GM12878 (cell line): ENCODE measurements around the gene PHLPP1. TPM values are rescaled to one million over a fixed set of nuclear protein-coding genes. Genes with fewer than 3 reads are reported as not detected.
A peak's percentile ranks its signal among the peaks of the same experiment; 100 is the strongest.

ENCODE experiments used
- ATAC-seq: fragments of 200-7000 bp; cut with Tn5 transposase; 3 replicates; pipeline ENCODE4 v1.9.1; 2020; ENCODE audit warnings: mild to moderate bottlenecking, moderate library complexity
- BruUV-seq: library from RNA; stranded (reverse); fragments of 400-500 nt; replicated peaks from 2 replicates; lab custom pipeline; 2021; lab: Mats Ljungman, UMichigan
- CTCF ChIA-PET: fragments of 300-600 bp; sonication (Branson Sonifier 250); formaldehyde crosslinking; extraction: SDS; loops from one replicate; lab custom pipeline; 2021; ENCODE audit warnings: inconsistent platforms; lab: Yijun Ruan, JAX
- POLR2A ChIA-PET: fragments of 350-600 bp; formaldehyde crosslinking; extraction: SDS; loops from one replicate; lab custom pipeline; 2021; ENCODE audit warnings: inconsistent platforms; lab: Charles Lee
- RAD21 ChIA-PET: fragments of 300-600 bp; sonication (Branson Sonifier 250); formaldehyde crosslinking; loops from one replicate; lab custom pipeline; 2023; ENCODE audit warnings: antibody characterized with exemption; ENCODE audit not compliant: unreplicated experiment; lab: Charles Lee
- SMC1A ChIA-PET: fragments of 300-600 bp; sonication (Branson Sonifier 250); formaldehyde crosslinking; loops from one replicate; lab custom pipeline; 2023; ENCODE audit not compliant: unreplicated experiment, uncharacterized antibody; lab: Charles Lee
- DNase-seq: peaks from one replicate; pipeline ENCODE4 v3.0.0-alpha.2; 2011; ENCODE audit warnings: low read depth, low spot score
- FAIRE-seq: peaks from 3 replicates; lab custom pipeline; 2011; peaks lifted over from hg19 to GRCh38; lab: Jason Lieb, UNC
- H2AFZ ChIP-seq: 2 replicates; pipeline ENCODE4 v1.6.0; 2011; ENCODE audit warnings: low read depth, low read length, control low read depth; ENCODE audit not compliant: control insufficient read depth
- H3K27ac ChIP-seq: 2 replicates; pipeline ENCODE4 v1.5.1; 2011; ENCODE audit warnings: control low read depth; ENCODE audit not compliant: control insufficient read depth, insufficient read depth
- H3K27me3 ChIP-seq, 2 experiments: replicated peaks in 1 of 2; 2 replicates each; pipeline versions ENCODE4 v1.6.0 to v1.6.1; 2011; ENCODE audit warnings: low read length in 1 of 2; ENCODE audit not compliant: control insufficient read depth in 2 of 2, insufficient read depth in 2 of 2
- H3K36me3 ChIP-seq, 2 experiments: 2 replicates each; pipeline ENCODE4 v1.5.1; 2011; ENCODE audit warnings: low read length in 1 of 2; ENCODE audit not compliant: control insufficient read depth in 2 of 2, insufficient read depth in 2 of 2
- H3K4me1 ChIP-seq: 2 replicates; pipeline ENCODE4 v1.6.1; 2011; ENCODE audit warnings: mild to moderate bottlenecking, low read length, moderate library complexity, mixed read lengths; ENCODE audit not compliant: control insufficient read depth, insufficient read depth
- H3K4me2 ChIP-seq: 2 replicates; pipeline ENCODE4 v1.6.0; 2011; ENCODE audit warnings: control low read depth; ENCODE audit not compliant: control insufficient read depth, insufficient read depth
- H3K4me3 ChIP-seq: fragments of 200-600 bp; sonication (generic); 2 replicates; pipeline ENCODE4 v1.5.1; 2016
- H3K79me2 ChIP-seq: 2 replicates; pipeline ENCODE4 v1.6.0; 2011; ENCODE audit warnings: low read length; ENCODE audit not compliant: control insufficient read depth, insufficient read depth
- H3K9ac ChIP-seq: 2 replicates; pipeline ENCODE4 v1.8.0; 2011; ENCODE audit warnings: low read length, control low read depth, mixed read lengths; ENCODE audit not compliant: control insufficient read depth, insufficient read depth
- H3K9me3 ChIP-seq: replicated peaks from 3 replicates; pipeline ENCODE4 v1.5.1; 2011; ENCODE audit warnings: mild to moderate bottlenecking, low read length; ENCODE audit not compliant: control insufficient read depth, insufficient read depth
- H4K20me1 ChIP-seq: 2 replicates; pipeline ENCODE4 v1.6.0; 2011; ENCODE audit not compliant: control insufficient read depth, insufficient read depth
- ATF7 ChIP-seq: fragments of 450-650 bp; IDR thresholded peaks from 2 replicates; pipeline ENCODE4 v1.6.1; 2016; ENCODE audit warnings: low read depth, mild to moderate bottlenecking
- CBX5 ChIP-seq: sonication (generic); IDR thresholded peaks from 2 replicates; pipeline ENCODE4 v1.6.1; 2016; ENCODE audit warnings: low read depth, moderate library complexity, mild to moderate bottlenecking, inconsistent platforms
- CEBPB ChIP-seq, 2 experiments: fragments of 150-350 bp in 1 of 2; IDR thresholded peaks; 2 replicates each; pipeline ENCODE4 v1.6.1; 2012 to 2014; ENCODE audit warnings: low read depth in 2 of 2, low read length in 2 of 2, borderline replicate concordance in 1 of 2, inconsistent platforms in 1 of 2
- MXI1 ChIP-seq: fragments of 150-350 bp; IDR thresholded peaks from 2 replicates; pipeline ENCODE4 v1.6.1; 2011; ENCODE audit warnings: low read depth, mild to moderate bottlenecking, inconsistent platforms, low read length, improper control_type of control experiment
- SUPT20H ChIP-seq: IDR thresholded peaks from 2 replicates; pipeline ENCODE4 v1.6.1; 2011; ENCODE audit warnings: low read depth, mild to moderate bottlenecking, low read length, moderate library complexity, borderline replicate concordance; ENCODE audit not compliant: control insufficient read depth
- ZNF24 ChIP-seq: fragments of 450-650 bp; IDR thresholded peaks from 2 replicates; pipeline ENCODE4 v1.6.1; 2017; ENCODE audit warnings: antibody characterized with exemption, mild to moderate bottlenecking
- ZZZ3 ChIP-seq: IDR thresholded peaks from 2 replicates; pipeline ENCODE4 v1.6.1; 2011; ENCODE audit warnings: low read depth; ENCODE audit not compliant: control insufficient read depth, insufficient read length
- WGBS: methylation state at CpG from one replicate; pipeline ENCODE4 v1.1.6; 2016; ENCODE audit warnings: low lambda C conversion rate; ENCODE audit not compliant: insufficient replicate concordance, insufficient coverage; ENCODE audit errors: missing lambda C conversion rate; 5-methylcytosine and 5-hydroxymethylcytosine counted together
- in situ Hi-C: fragments of 300-500 bp; cut with MboI; formaldehyde crosslinking; loops from 9 replicates; pipeline ENCODE4 v1.14.3; 2018; ENCODE audit warnings: mixed read lengths
- intact Hi-C: fragments of 100-400 bp; cut with micrococcal nuclease; formaldehyde crosslinking; loops from one replicate; pipeline ENCODE4 v1.14.2; 2022; ENCODE audit not compliant: unreplicated experiment
- polyA plus RNA-seq, 11 experiments: library from polyadenylated mRNA; depleted of rRNA in 4 of 11; unstranded in 6 of 11; stranded (reverse) in 5 of 11; fragments of >200 nt; fragmentation: Nextera tagmentation in 4 of 11; fragmentation: Illumina TruSeq in 1 of 11; extraction: Ambion mirVana in 4 of 11; extraction: Trizol in 1 of 11; gene quantifications; 1 replicate in 1 of 11; 2 replicates in 10 of 11; pipeline versions ENCODE4 v1.2.1 to v1.2.3, GENCODE V29; 2011 to 2016; ENCODE audit warnings: inconsistent platforms in 2 of 11, missing spikeins in 2 of 11, low read depth in 1 of 11
- total RNA-seq, 4 experiments: library from RNA; depleted of rRNA in 3 of 4; stranded (reverse); fragments of >200 nt in 3 of 4; fragmentation: Illumina TruSeq in 1 of 4; extraction: Trizol in 1 of 4; gene quantifications; 2 replicates each; pipeline versions ENCODE4 v1.2.1 to v1.2.3, GENCODE V29; 2013 to 2021
- TF ChIP-seq, protein P1 (sequence below): IDR thresholded peaks from 2 replicates; pipeline ENCODE4 v1.6.1; 2012; ENCODE audit warnings: mild to moderate bottlenecking, low read depth, low read length
- TF ChIP-seq, protein P2 (sequence below): IDR thresholded peaks from 2 replicates; pipeline ENCODE4 v1.6.1; 2012; ENCODE audit warnings: low read depth, low read length, improper control_type of control experiment
- TF ChIP-seq, protein P3 (sequence below): IDR thresholded peaks from 2 replicates; pipeline ENCODE4 v1.6.1; 2011; ENCODE audit warnings: low read depth, mild to moderate bottlenecking, low read length, moderate library complexity, borderline replicate concordance; ENCODE audit errors: extremely low read depth

The PHLPP1 gene
- total and polyA plus RNA-seq, 10 of the 15 experiments (the other 5 are each of a cell fraction or from before 2014, with no cell fraction given) = 0.42 to 7.0 (median 1.9) TPM

GRCh38 chr18:62763101-62763521 is 47.8 kb downstream of the PHLPP1 start:
- no TSS peak for BruUV-seq
- no peak for DNase-seq
- Histone ChIP-seq H3K27me3 (no peaks in the 10 kb centered on the region), H3K4me3 (no peak overlapping the region), H3K9me3 (no peaks in the 10 kb centered on the region), H3K4me2 (peak overlapping the region; percentile 51), H3K27ac (no peak overlapping the region), H3K4me1 (peaks cover 4% of the 10 kb centered on the region; the same call in 1 of the 2 replicates), H3K79me2 (no peaks in the 10 kb centered on the region; the same call in 1 of the 2 replicates), H3K9ac (no peak overlapping the region), H3K36me3 (no peaks in the 10 kb centered on the region), H2AFZ (no peak overlapping the region; the same call in 1 of the 2 replicates), H4K20me1 (no peaks in the 10 kb centered on the region)
- peak; percentile 61 for ATAC-seq
- intact Hi-C loops = no loop called here
- FAIRE-seq = peak; percentile 52
- SMC1A ChIA-PET = interaction anchor here (0.7 to 1.2 kb wide), 2 partner anchors 11 to 186 kb away, joined by 3 read pairs; no protein-coding TSS in a partner anchor
- POLR2A ChIA-PET = interaction anchor here (0.8 kb wide), 1 partner anchor 203 kb away, joined by 3 read pairs; no protein-coding TSS in a partner anchor
- in situ Hi-C loops = no loop called here
- TF ChIP-seq, protein P1, sequence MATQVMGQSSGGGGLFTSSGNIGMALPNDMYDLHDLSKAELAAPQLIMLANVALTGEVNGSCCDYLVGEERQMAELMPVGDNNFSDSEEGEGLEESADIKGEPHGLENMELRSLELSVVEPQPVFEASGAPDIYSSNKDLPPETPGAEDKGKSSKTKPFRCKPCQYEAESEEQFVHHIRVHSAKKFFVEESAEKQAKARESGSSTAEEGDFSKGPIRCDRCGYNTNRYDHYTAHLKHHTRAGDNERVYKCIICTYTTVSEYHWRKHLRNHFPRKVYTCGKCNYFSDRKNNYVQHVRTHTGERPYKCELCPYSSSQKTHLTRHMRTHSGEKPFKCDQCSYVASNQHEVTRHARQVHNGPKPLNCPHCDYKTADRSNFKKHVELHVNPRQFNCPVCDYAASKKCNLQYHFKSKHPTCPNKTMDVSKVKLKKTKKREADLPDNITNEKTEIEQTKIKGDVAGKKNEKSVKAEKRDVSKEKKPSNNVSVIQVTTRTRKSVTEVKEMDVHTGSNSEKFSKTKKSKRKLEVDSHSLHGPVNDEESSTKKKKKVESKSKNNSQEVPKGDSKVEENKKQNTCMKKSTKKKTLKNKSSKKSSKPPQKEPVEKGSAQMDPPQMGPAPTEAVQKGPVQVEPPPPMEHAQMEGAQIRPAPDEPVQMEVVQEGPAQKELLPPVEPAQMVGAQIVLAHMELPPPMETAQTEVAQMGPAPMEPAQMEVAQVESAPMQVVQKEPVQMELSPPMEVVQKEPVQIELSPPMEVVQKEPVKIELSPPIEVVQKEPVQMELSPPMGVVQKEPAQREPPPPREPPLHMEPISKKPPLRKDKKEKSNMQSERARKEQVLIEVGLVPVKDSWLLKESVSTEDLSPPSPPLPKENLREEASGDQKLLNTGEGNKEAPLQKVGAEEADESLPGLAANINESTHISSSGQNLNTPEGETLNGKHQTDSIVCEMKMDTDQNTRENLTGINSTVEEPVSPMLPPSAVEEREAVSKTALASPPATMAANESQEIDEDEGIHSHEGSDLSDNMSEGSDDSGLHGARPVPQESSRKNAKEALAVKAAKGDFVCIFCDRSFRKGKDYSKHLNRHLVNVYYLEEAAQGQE = no peak
- TF ChIP-seq ZNF24 = no peak
- TF ChIP-seq, protein P2, sequence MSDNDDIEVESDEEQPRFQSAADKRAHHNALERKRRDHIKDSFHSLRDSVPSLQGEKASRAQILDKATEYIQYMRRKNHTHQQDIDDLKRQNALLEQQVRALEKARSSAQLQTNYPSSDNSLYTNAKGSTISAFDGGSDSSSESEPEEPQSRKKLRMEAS = no peak
- TF ChIP-seq MXI1 = no peak
- TF ChIP-seq CBX5 = no peak
- no peak for TF ChIP-seq ZZZ3
- no peak for TF ChIP-seq ATF7
- TF ChIP-seq, protein P3, sequence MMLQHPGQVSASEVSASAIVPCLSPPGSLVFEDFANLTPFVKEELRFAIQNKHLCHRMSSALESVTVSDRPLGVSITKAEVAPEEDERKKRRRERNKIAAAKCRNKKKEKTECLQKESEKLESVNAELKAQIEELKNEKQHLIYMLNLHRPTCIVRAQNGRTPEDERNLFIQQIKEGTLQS = no peak
- TF ChIP-seq CEBPB (IDR thresholded peaks at IDR 0.05; ENCODE audit: borderline replicate concordance in 1 of 2, low read depth in 2 of 2, low read length in 2 of 2) = no peak
- TF ChIP-seq SUPT20H = no peak
- RAD21 ChIA-PET = no interaction called here
- CTCF ChIA-PET = no interaction called here
- WGBS = 35% methylated on average over 7 of the region's 7 CpGs
